NB4 (cell line): ENCODE results near the gene LHX5.
A peak's percentile ranks its signal among the peaks of the same experiment; 100 is the strongest.

ENCODE experiments used
- DNase-seq: peaks from one replicate; pipeline ENCODE4 v3.0.0; 2010; ENCODE audit warnings: low read depth
- H3K4me3 ChIP-seq: one replicate; pipeline ENCODE4 v1.5.1; 2011; ENCODE audit warnings: mild to moderate bottlenecking, low read depth, low read length, moderate library complexity
- CTCF ChIP-seq: IDR thresholded peaks from one replicate; pipeline ENCODE4 v1.5.1; 2012; ENCODE audit warnings: low read depth, low read length
- MYC ChIP-seq: IDR thresholded peaks from 2 replicates; pipeline ENCODE4 v1.6.1; 2011; ENCODE audit warnings: low read depth, low read length
- POLR2A ChIP-seq: IDR thresholded peaks from 2 replicates; pipeline ENCODE4 v1.6.1; 2011; ENCODE audit warnings: mild to moderate bottlenecking; ENCODE audit not compliant: insufficient read length; ENCODE audit errors: extremely low read depth
- TF ChIP-seq, protein P1 (sequence below): IDR thresholded peaks from 2 replicates; pipeline ENCODE4 v1.6.1; 2011; ENCODE audit warnings: low read depth, low read length

The LHX5 gene

GRCh38 chr12:113467502-113468364 lies 3.9 kb downstream of the LHX5 start:
- no peak overlapping the region for H3K4me3 ChIP-seq
- TF ChIP-seq MYC: no peak
- no peak for TF ChIP-seq POLR2A
- TF ChIP-seq CTCF: no peak
- TF ChIP-seq, protein P1, sequence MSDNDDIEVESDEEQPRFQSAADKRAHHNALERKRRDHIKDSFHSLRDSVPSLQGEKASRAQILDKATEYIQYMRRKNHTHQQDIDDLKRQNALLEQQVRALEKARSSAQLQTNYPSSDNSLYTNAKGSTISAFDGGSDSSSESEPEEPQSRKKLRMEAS: no peak
- DNase-seq: no peak

- DNase-seq: no peak
- TF ChIP-seq, protein P1: no peak
- no peak for TF ChIP-seq CTCF
- TF ChIP-seq POLR2A: no peak
- TF ChIP-seq MYC: no peak
- no peak overlapping the region for H3K4me3 ChIP-seq
Observed at GRCh38 chr12:113467142-113467501, 4.5 kb downstream of the LHX5 start.

GRCh38 chr12:113466454-113467141 lies 5.1 kb downstream of the LHX5 start:
- TF ChIP-seq CTCF: no peak
- no peak for TF ChIP-seq POLR2A
- TF ChIP-seq, protein P1: no peak
- TF ChIP-seq MYC: no peak
- DNase-seq: no peak
- no peak overlapping the region for H3K4me3 ChIP-seq

DNA sequence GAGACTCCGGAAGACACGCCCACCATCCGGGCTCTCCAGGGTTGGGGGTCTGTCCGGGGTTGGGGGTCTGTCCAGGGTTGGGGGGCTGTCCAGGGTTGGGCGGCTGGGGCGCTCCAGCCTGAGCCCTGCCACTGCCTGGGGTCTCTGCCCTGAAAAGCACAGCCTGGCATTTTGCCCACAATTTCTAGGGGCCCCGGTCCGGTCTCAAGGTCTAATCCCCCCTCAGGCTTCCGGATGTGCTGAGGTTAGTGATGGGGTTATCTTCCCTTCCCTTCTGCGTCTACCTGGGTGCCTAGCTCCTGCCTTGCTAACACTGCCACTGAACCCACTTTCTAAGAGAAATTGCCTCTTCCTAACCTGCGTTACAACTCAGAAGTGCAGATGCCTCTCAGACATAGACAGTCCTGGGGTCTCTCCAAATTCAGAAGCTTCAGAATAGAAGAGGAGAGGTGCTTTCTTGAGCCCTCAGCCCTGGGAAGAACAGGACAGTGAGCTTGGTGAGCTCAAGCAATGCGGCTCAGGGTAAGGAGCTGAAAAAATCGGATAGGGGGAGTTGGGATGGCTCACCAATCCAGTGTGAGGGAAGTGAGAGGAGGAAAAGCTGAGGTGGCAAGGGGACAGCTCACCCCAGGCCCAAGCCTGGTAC lies 5.7 kb downstream of the LHX5 start:
- H3K4me3 ChIP-seq: no peak overlapping the region
- DNase-seq: no peak
- TF ChIP-seq, protein P1: no peak
- no peak for TF ChIP-seq CTCF
- TF ChIP-seq POLR2A: no peak
- TF ChIP-seq MYC: no peak

GRCh38 chr12:113464852-113465719 lies 6.6 kb downstream of the LHX5 start:
- no peak overlapping the region for H3K4me3 ChIP-seq
- TF ChIP-seq CTCF: no peak
- TF ChIP-seq MYC: no peak
- TF ChIP-seq, protein P1: no peak
- no peak for TF ChIP-seq POLR2A
- DNase-seq: peak; percentile 59
